ENCODE results near the gene ZNF219. TPM values are rescaled to one million over a fixed set of nuclear protein-coding genes. Genes with fewer than 3 reads are reported as not detected.

The ZNF219 gene
- total and polyA plus RNA-seq, 2 of the 13 experiments (the other 11 are each of a cell fraction or from before 2014, with no cell fraction given), result 34.5 to 36.6 TPM

- TF ChIP-seq ZNF207 (IDR thresholded peaks at IDR 0.05; ENCODE audit: borderline replicate concordance) (no peak), REXO4 (CRISPR knock-in tag; IDR thresholded peaks at IDR 0.05; ENCODE audit: borderline replicate concordance) (no peak), ZNF354B (CRISPR knock-in tag; IDR thresholded peaks at IDR 0.05) (no peak), SRY (CRISPR knock-in tag; IDR thresholded peaks at IDR 0.05) (peak; percentile 31; the same call in 1 of the 2 replicates), SYNCRIP (IDR thresholded peaks at IDR 0.05; ENCODE audit: insufficient read depth, low read depth, low read length) (no peak), FOXC1 (CRISPR knock-in tag; IDR thresholded peaks at IDR 0.05; ENCODE audit: borderline replicate concordance) (peak; percentile 76; the same call in 1 of the 2 replicates), CHCHD3 (CRISPR knock-in tag; IDR thresholded peaks at IDR 0.05) (no peak), ZNF737 (CRISPR knock-in tag; IDR thresholded peaks at IDR 0.05; ENCODE audit: borderline replicate concordance) (no peak; the same call in 1 of the 2 replicates), MBD4 (IDR thresholded peaks at IDR 0.05; ENCODE audit: borderline replicate concordance, low read length) (peak; percentile 29; the same call in 1 of the 2 replicates), NFIC (IDR thresholded peaks at IDR 0.05; ENCODE audit: low read length) (peak; percentile 66; the same call in 1 of the 2 replicates), SPEN (CRISPR knock-in tag; IDR thresholded peaks at IDR 0.05; ENCODE audit: low read depth) (peak; percentile 66; the same call in 1 of the 2 replicates), PHF21A (CRISPR knock-in tag; IDR thresholded peaks at IDR 0.05) (peak; percentile 100), ZNF530 (CRISPR knock-in tag; IDR thresholded peaks at IDR 0.05; ENCODE audit: low read depth) (no peak), SP140L (CRISPR knock-in tag; IDR thresholded peaks at IDR 0.05; ENCODE audit: borderline replicate concordance) (0 out of 2 replicates have a peak, but pooled peaks have one; percentile 35), ZNF367 (CRISPR knock-in tag; IDR thresholded peaks at IDR 0.05; ENCODE audit: borderline replicate concordance) (no peak), MAFG (CRISPR knock-in tag; IDR thresholded peaks at IDR 0.05) (no peak), FUBP1 (CRISPR knock-in tag; IDR thresholded peaks at IDR 0.05; ENCODE audit: borderline replicate concordance) (no peak), ZNF333 (CRISPR knock-in tag; IDR thresholded peaks at IDR 0.05; ENCODE audit: borderline replicate concordance) (no peak), AKAP8 (CRISPR knock-in tag; IDR thresholded peaks at IDR 0.05) (no peak), MED13 (CRISPR knock-in tag; IDR thresholded peaks at IDR 0.05) (peak; percentile 82)
- TF ChIP-seq, protein P1, sequence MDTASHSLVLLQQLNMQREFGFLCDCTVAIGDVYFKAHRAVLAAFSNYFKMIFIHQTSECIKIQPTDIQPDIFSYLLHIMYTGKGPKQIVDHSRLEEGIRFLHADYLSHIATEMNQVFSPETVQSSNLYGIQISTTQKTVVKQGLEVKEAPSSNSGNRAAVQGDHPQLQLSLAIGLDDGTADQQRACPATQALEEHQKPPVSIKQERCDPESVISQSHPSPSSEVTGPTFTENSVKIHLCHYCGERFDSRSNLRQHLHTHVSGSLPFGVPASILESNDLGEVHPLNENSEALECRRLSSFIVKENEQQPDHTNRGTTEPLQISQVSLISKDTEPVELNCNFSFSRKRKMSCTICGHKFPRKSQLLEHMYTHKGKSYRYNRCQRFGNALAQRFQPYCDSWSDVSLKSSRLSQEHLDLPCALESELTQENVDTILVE (CRISPR knock-in tag; IDR thresholded peaks at IDR 0.05), result no peak
- TF ChIP-seq, protein P2, sequence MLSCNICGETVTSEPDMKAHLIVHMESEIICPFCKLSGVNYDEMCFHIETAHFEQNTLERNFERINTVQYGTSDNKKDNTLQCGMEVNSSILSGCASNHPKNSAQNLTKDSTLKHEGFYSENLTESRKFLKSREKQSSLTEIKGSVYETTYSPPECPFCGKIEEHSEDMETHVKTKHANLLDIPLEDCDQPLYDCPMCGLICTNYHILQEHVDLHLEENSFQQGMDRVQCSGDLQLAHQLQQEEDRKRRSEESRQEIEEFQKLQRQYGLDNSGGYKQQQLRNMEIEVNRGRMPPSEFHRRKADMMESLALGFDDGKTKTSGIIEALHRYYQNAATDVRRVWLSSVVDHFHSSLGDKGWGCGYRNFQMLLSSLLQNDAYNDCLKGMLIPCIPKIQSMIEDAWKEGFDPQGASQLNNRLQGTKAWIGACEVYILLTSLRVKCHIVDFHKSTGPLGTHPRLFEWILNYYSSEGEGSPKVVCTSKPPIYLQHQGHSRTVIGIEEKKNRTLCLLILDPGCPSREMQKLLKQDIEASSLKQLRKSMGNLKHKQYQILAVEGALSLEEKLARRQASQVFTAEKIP (CRISPR knock-in tag; IDR thresholded peaks at IDR 0.05; ENCODE audit: borderline replicate concordance), result no peak
- TF ChIP-seq, protein P3, sequence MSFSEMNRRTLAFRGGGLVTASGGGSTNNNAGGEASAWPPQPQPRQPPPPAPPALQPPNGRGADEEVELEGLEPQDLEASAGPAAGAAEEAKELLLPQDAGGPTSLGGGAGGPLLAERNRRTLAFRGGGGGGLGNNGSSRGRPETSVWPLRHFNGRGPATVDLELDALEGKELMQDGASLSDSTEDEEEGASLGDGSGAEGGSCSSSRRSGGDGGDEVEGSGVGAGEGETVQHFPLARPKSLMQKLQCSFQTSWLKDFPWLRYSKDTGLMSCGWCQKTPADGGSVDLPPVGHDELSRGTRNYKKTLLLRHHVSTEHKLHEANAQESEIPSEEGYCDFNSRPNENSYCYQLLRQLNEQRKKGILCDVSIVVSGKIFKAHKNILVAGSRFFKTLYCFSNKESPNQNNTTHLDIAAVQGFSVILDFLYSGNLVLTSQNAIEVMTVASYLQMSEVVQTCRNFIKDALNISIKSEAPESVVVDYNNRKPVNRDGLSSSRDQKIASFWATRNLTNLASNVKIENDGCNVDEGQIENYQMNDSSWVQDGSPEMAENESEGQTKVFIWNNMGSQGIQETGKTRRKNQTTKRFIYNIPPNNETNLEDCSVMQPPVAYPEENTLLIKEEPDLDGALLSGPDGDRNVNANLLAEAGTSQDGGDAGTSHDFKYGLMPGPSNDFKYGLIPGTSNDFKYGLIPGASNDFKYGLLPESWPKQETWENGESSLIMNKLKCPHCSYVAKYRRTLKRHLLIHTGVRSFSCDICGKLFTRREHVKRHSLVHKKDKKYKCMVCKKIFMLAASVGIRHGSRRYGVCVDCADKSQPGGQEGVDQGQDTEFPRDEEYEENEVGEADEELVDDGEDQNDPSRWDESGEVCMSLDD (CRISPR knock-in tag; IDR thresholded peaks at IDR 0.05; ENCODE audit: borderline replicate concordance), result no peak
Measured at GRCh38 chr14:21055432-21056117, 42.9 kb downstream of the ZNF219 start (continued).

All from HepG2 (cell line).